Spleen (tissue), 11 donors: ENCODE data around the gene BCL7A. TPM values are rescaled to one million over a fixed set of nuclear protein-coding genes. Genes with fewer than 3 reads are reported as not detected.

Experiments
- DNase-seq: peaks from one replicate; pipeline ENCODE4 v3.0.0-alpha.2; 2020
- H3K27ac ChIP-seq, 8 donors: fragments of 200-600 bp; sonication (generic) in 7 of 8; 1 replicate in 4 of 8; 2 replicates in 4 of 8; pipeline versions ENCODE4 v1.5.0 to v1.8.0; 2016 to 2021; ENCODE audit warnings: inconsistent platforms in 4 of 8, mild to moderate bottlenecking in 4 of 8, moderate library complexity in 1 of 8
- H3K27me3 ChIP-seq, 7 donors: fragments of 200-600 bp; sonication (generic) in 6 of 7; replicated peaks in 1 of 7; 1 replicate in 4 of 7; 2 replicates in 3 of 7; pipeline versions ENCODE4 v1.5.0 to v1.8.0; 2016 to 2021; ENCODE audit warnings: inconsistent platforms in 3 of 7, mild to moderate bottlenecking in 1 of 7
- H3K36me3 ChIP-seq, 6 donors: fragments of 200-600 bp; sonication (generic) in 5 of 6; 1 replicate in 4 of 6; 2 replicates in 2 of 6; pipeline versions ENCODE4 v1.5.0 to v1.8.0; 2016 to 2021; ENCODE audit warnings: inconsistent platforms in 2 of 6
- H3K4me1 ChIP-seq, 6 donors: fragments of 200-600 bp; sonication (generic) in 5 of 6; 1 replicate in 3 of 6; 2 replicates in 3 of 6; pipeline versions ENCODE4 v1.5.0 to v1.8.0; 2016 to 2021; ENCODE audit warnings: inconsistent platforms in 3 of 6
- H3K4me3 ChIP-seq, 8 donors: fragments of 200-600 bp; sonication (generic) in 7 of 8; 1 replicate in 4 of 8; 2 replicates in 4 of 8; pipeline versions ENCODE4 v1.5.0 to v1.8.0; 2016 to 2021; ENCODE audit warnings: inconsistent platforms in 4 of 8, mild to moderate bottlenecking in 4 of 8, moderate library complexity in 2 of 8
- H3K9me3 ChIP-seq, 8 donors: fragments of 200-600 bp; sonication (generic) in 7 of 8; 1 replicate in 4 of 8; 2 replicates in 4 of 8; pipeline versions ENCODE4 v1.5.0 to v1.8.0; 2016 to 2021; ENCODE audit warnings: inconsistent platforms in 4 of 8
- CTCF ChIP-seq, 11 experiments: fragments of 200-600 bp in 7 of 11; fragments of 450-650 bp in 4 of 11; sonication (generic) in 4 of 11; IDR thresholded peaks in 8 of 11; conservative IDR thresholded peaks in 3 of 11; 1 replicate in 7 of 11; 2 replicates in 4 of 11; pipeline versions ENCODE4 v1.4.0 to v1.8.0; 2016 to 2021; ENCODE audit warnings: antibody characterized with exemption in 11 of 11, inconsistent platforms in 4 of 11, mild to moderate bottlenecking in 1 of 11
- POLR2A ChIP-seq, 3 donors: fragments of 450-650 bp; IDR thresholded peaks; one replicate each; pipeline ENCODE4 v1.5.1; 2017; ENCODE audit warnings: antibody characterized with exemption in 3 of 3, mild to moderate bottlenecking in 1 of 3
- POLR2AphosphoS5 ChIP-seq, 3 donors: sonication (generic); formaldehyde crosslinking; IDR thresholded peaks; one replicate each; pipeline ENCODE4 v1.5.1; 2017; ENCODE audit warnings: antibody characterized with exemption in 3 of 3
- WGBS, 5 donors: extraction: QIAGEN DNeasy Blood & Tissue Kit in 3 of 5; methylation state at CpG; one replicate each; pipeline versions ENCODE4 v1.1.5 to v1.1.7; 2013 to 2018; 5-methylcytosine and 5-hydroxymethylcytosine counted together
- intact Hi-C: fragments of 100-400 bp; cut with DNase I; formaldehyde crosslinking; loops from one replicate; pipeline ENCODE4 v1.15.0; 2023; ENCODE audit warnings: low total_unique reads
- polyA plus RNA-seq, 3 donors: library from polyadenylated mRNA; stranded (reverse); fragments of 200-250 nt; gene quantifications; one replicate each; pipeline ENCODE4 v1.2.1, GENCODE V29; 2013
- total RNA-seq, 7 donors: library from RNA; depleted of rRNA in 3 of 7; stranded (reverse); fragments of >200 nt in 3 of 7; fragmentation: NEBNext Ultra II Directional in 4 of 7; extraction: Animal tissue kit (Norgen Biotek cat#: 25700) in 4 of 7; gene quantifications; one replicate each; pipeline versions ENCODE4 v1.1.0 to v1.2.1, GENCODE V29; 2016 to 2021
- donor health status: healthy with polysubstance abuse.
- donor health status: DM: no; HTN: no; CAD: no; lungs with moderate emphysema.
- donor health status: DM: no; HTN: no; CAD: no.
- donor health status: Bipolar disorder and iron deficiency.
- donor health status: healthy.
- donor health status: DM: no; HTN: no; CAD: no.
- donor health status: DM: yes; HTN: yes; CAD: no.

The BCL7A gene
- total and polyA plus RNA-seq, 10 donors, result 2.5 to 10.1 (median 7.2) TPM

- peaks cover 0 to 13% (median 8%) of the 10 kb centered on the region in 8 donors for H3K9me3 ChIP-seq
- peak overlapping the region in 6 of 8 donors; percentile 52 to 86 (median 65) for H3K4me3 ChIP-seq
- intact Hi-C loops, result no loop called here
- WGBS, 5 donors, result 63 to 82% (median 68%) methylated on average over 15 to 16 of the region's 16 CpGs
- peaks cover 0 to 47% (median 31%) of the 10 kb centered on the region in 6 donors for H3K4me1 ChIP-seq
- peak overlapping the region in 2 of 8 donors; percentile 68 to 74 for H3K27ac ChIP-seq
- TF ChIP-seq POLR2AphosphoS5 (IDR thresholded peaks at IDR 0.05), result no peak
- no peak for TF ChIP-seq POLR2A (IDR thresholded peaks at IDR 0.05)
- H3K27me3 ChIP-seq, result peaks cover 0 to 35% (median 6%) of the 10 kb centered on the region in 7 donors
- H3K36me3 ChIP-seq, result no peaks in the 10 kb centered on the region
- no peak for DNase-seq
Measured at GRCh38 chr12:122020795-122021192, 890 bp upstream of the BCL7A start.

- 1 to 7% (median 1%) methylated on average over 14 to 57 of the region's 57 CpGs for WGBS, 5 donors
- H3K27me3 ChIP-seq, result peaks cover 0 to 35% (median 6%) of the 10 kb centered on the region in 7 donors
- peaks cover 0 to 53% (median 31%) of the 10 kb centered on the region in 6 donors for H3K4me1 ChIP-seq
- peak overlapping the region; percentile 47 to 86 (median 62) for H3K4me3 ChIP-seq
- peaks cover 0 to 13% (median 8%) of the 10 kb centered on the region in 8 donors for H3K9me3 ChIP-seq
- TF ChIP-seq CTCF (IDR thresholded peaks at IDR 0.05 in 8 of 11, conservative IDR thresholded peaks at IDR 0.05 in 3 of 11) (no peak), POLR2A (IDR thresholded peaks at IDR 0.05) (no peak), POLR2AphosphoS5 (IDR thresholded peaks at IDR 0.05) (no peak)
- no peaks in the 10 kb centered on the region for H3K36me3 ChIP-seq
- DNase-seq, result peak; percentile 80
- intact Hi-C loops, result no loop called here
- peak overlapping the region in 5 of 8 donors; percentile 68 to 82 (median 74) for H3K27ac ChIP-seq
Measured at GRCh38 chr12:122021193-122021821, 377 bp upstream of the BCL7A start.

GRCh38 chr12:122022393-122023338, 982 bp downstream of the BCL7A start:
- no peaks in the 10 kb centered on the region for H3K36me3 ChIP-seq
- intact Hi-C loops, result no loop called here
- peak overlapping the region; percentile 58 to 83 (median 82) for H3K27ac ChIP-seq
- WGBS, 5 donors, result 0 to 1% (median 1%) methylated on average over 36 to 124 of the region's 124 CpGs
- TF ChIP-seq POLR2AphosphoS5 (IDR thresholded peaks at IDR 0.05) (peak in 1 of 3 donors; percentile 67), CTCF (IDR thresholded peaks at IDR 0.05 in 8 of 11, conservative IDR thresholded peaks at IDR 0.05 in 3 of 11) (no peak), POLR2A (IDR thresholded peaks at IDR 0.05) (no peak)
- H3K27me3 ChIP-seq, result peaks cover 0 to 35% (median 6%) of the 10 kb centered on the region in 7 donors
- H3K4me1 ChIP-seq, result peaks cover 0 to 64% (median 31%) of the 10 kb centered on the region in 6 donors
- peaks cover 0 to 13% (median 8%) of the 10 kb centered on the region in 8 donors for H3K9me3 ChIP-seq
- peak overlapping the region; percentile 49 to 86 (median 64) for H3K4me3 ChIP-seq
- peak; percentile 82 for DNase-seq

GRCh38 chr12:122023339-122024131, 1.9 kb downstream of the BCL7A start:
- DNase-seq, result peak; percentile 79
- Histone ChIP-seq H3K27me3 (peaks cover 0 to 35% (median 6%) of the 10 kb centered on the region in 7 donors), H3K9me3 (peaks cover 0 to 7% (median 2%) of the 10 kb centered on the region in 8 donors), H3K4me3 (peak overlapping the region; percentile 49 to 86 (median 64)), H3K36me3 (no peaks in the 10 kb centered on the region), H3K4me1 (peaks cover 0 to 73% (median 36%) of the 10 kb centered on the region in 6 donors), H3K27ac (peak overlapping the region; percentile 58 to 83 (median 82))
- peak; percentile 11 to 60 (median 46) for TF ChIP-seq POLR2AphosphoS5 (IDR thresholded peaks at IDR 0.05)
- no peak for TF ChIP-seq POLR2A (IDR thresholded peaks at IDR 0.05)
- WGBS, 5 donors, result 10 to 17% (median 16%) methylated on average over 30 to 43 of the region's 43 CpGs
- intact Hi-C loops, result no loop called here
